GM12873 (cell line): Measurements from ENCODE around the gene TNIP1.

Experiments
- CTCF ChIP-seq: IDR thresholded peaks from 2 replicates; pipeline ENCODE4 v1.5.1; 2012; ENCODE audit warnings: low read depth, mild to moderate bottlenecking, moderate library complexity, low read length, control low read depth; ENCODE audit not compliant: insufficient read depth; ENCODE audit errors: missing control alignments

TNIP1 gene

GRCh38 chr5:151047814-151048425 lies 32.9 kb downstream of the TNIP1 start:
- TF ChIP-seq CTCF: peak; percentile 91

GRCh38 chr5:151042453-151043093 lies 38.3 kb downstream of the TNIP1 start:
- TF ChIP-seq CTCF: no peak

- TF ChIP-seq CTCF: no peak
These were observed 39.1 kb downstream of the TNIP1 start for GRCh38 chr5:151041577-151042268.

- no peak for TF ChIP-seq CTCF
These were observed 40.6 kb downstream of the TNIP1 start for GRCh38 chr5:151040211-151040747.

- no peak for TF ChIP-seq CTCF
These were observed 41.2 kb downstream of the TNIP1 start for GRCh38 chr5:151039665-151040064.

GRCh38 chr5:151038801-151039238 lies 42.0 kb downstream of the TNIP1 start:
- TF ChIP-seq CTCF: no peak

GRCh38 chr5:151038412-151038745 lies 42.5 kb downstream of the TNIP1 start:
- TF ChIP-seq CTCF: no peak
